NCI-H446 treated with DMSO at 0.1 percent for 48 hours (cell line): ENCODE results near the gene SIL1.
"Not testable (repeated sequence)": the region's sequence is repeated elsewhere in the genome, so short reads cannot be mapped to it uniquely, and the experiment has no call there.

Source experiments
- DNase-seq: peaks from one replicate; lab custom pipeline; 2025; lab: John Stamatoyannopoulos, UW

Gene SIL1

GRCh38 chr5:139023286-139023685 lies 174.9 kb downstream of the SIL1 start:
- peak; percentile 17 for DNase-seq

GRCh38 chr5:139022528-139022927 lies 175.6 kb downstream of the SIL1 start:
- DNase-seq = no peak

- DNase-seq = no peak
Observed at GRCh38 chr5:139021346-139021745, 176.8 kb downstream of the SIL1 start.

- no peak for DNase-seq
Observed at GRCh38 chr5:139019880-139020279, 178.3 kb downstream of the SIL1 start.

- DNase-seq = no peak
Observed at GRCh38 chr5:139019211-139019610, 179.0 kb downstream of the SIL1 start.

GRCh38 chr5:139017624-139018023 lies 180.5 kb downstream of the SIL1 start:
- DNase-seq = no peak

- DNase-seq = no peak
Observed at GRCh38 chr5:139016186-139016585, 182.0 kb downstream of the SIL1 start.

GRCh38 chr5:139014726-139015125 lies 183.4 kb downstream of the SIL1 start:
- no peak for DNase-seq

- DNase-seq = no peak
Observed at GRCh38 chr5:139012176-139012575, 186.0 kb downstream of the SIL1 start.

- DNase-seq = not testable (repeated sequence)
Observed at GRCh38 chr5:139011156-139011555, 187.0 kb downstream of the SIL1 start.

GRCh38 chr5:139004374-139005307 lies 193.5 kb downstream of the SIL1 start:
- no peak for DNase-seq

- no peak for DNase-seq
Observed at GRCh38 chr5:138999674-139000073, 198.5 kb downstream of the SIL1 start.

GRCh38 chr5:138998521-138998920 lies 199.6 kb downstream of the SIL1 start:
- no peak for DNase-seq

- DNase-seq = no peak
Observed at GRCh38 chr5:138996120-138996519, 202.0 kb downstream of the SIL1 start.

GRCh38 chr5:138990986-138991590 lies 207.1 kb downstream of the SIL1 start:
- no peak for DNase-seq

- DNase-seq = no peak
Observed at GRCh38 chr5:138989720-138990119, 208.4 kb downstream of the SIL1 start.

GRCh38 chr5:138986186-138986800 lies 211.9 kb downstream of the SIL1 start:
- peak; percentile 28 for DNase-seq

- DNase-seq = no peak
Observed at GRCh38 chr5:138985683-138986082, 212.5 kb downstream of the SIL1 start.

GRCh38 chr5:138985256-138985655 lies 212.9 kb downstream of the SIL1 start:
- no peak for DNase-seq

GRCh38 chr5:138983984-138984383 lies 214.2 kb downstream of the SIL1 start:
- no peak for DNase-seq

GRCh38 chr5:138981586-138981985 lies 216.6 kb downstream of the SIL1 start:
- no peak for DNase-seq

GRCh38 chr5:138981131-138981530 lies 217.0 kb downstream of the SIL1 start:
- no peak for DNase-seq

GRCh38 chr5:138980441-138980840 lies 217.7 kb downstream of the SIL1 start:
- no peak for DNase-seq
